Hepatocyte (in vitro differentiated cells): Measurements from ENCODE around the gene TMCC1.

Experiments used
- CTCF ChIP-seq: fragments of 200-600 bp; sonication (generic); IDR thresholded peaks from 2 replicates; pipeline ENCODE4 v1.5.1; 2016; ENCODE audit warnings: antibody characterized with exemption, mild to moderate bottlenecking; ENCODE audit not compliant: poor library complexity
- EZH2 ChIP-seq: fragments of 200-600 bp; sonication (generic); IDR thresholded peaks from 2 replicates; pipeline ENCODE4 v1.6.1; 2016; ENCODE audit warnings: antibody characterized with exemption, mild to moderate bottlenecking, borderline replicate concordance
- EZH2phosphoT487 ChIP-seq: fragments of 200-600 bp; sonication (generic); IDR thresholded peaks from one replicate; pipeline ENCODE4 v1.6.1; 2018; ENCODE audit warnings: antibody characterized with exemption, mild to moderate bottlenecking, low read depth, moderate library complexity; ENCODE audit not compliant: unreplicated experiment, severe bottlenecking

DNA sequence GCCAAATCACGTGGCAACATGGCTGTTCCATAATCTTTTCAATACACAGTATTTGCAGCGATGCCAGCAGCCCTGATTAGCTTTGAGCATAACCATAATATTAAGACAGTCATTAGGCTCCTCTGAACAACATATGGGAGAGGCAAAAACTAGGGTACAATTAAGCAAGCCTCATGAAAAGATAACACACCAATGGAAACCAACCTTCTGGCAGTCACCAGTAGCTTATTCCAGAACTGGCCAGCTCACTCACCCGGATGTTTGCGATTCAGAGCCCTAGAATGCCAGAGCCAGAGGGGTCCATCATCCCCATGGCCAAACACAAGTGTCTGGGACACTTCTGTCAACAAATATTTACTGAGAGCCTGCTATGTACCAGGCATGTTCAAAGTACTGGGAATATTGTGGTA is 238.2 kb downstream of the TMCC1 start:
- no peak for TF ChIP-seq CTCF
- TF ChIP-seq EZH2, result no peak
- no peak for TF ChIP-seq EZH2phosphoT487
